K562 (cell line): ENCODE data around the gene FAM24B. TPM values are rescaled to one million over a fixed set of nuclear protein-coding genes. Genes with fewer than 3 reads are reported as not detected.

Experiments
- ARID1B ChIP-seq: fragments of 450-650 bp; IDR thresholded peaks from 2 replicates; pipeline ENCODE4 v1.6.1; 2016; ENCODE audit warnings: antibody characterized with exemption, mild to moderate bottlenecking, inconsistent platforms
- CBFA2T3 ChIP-seq: fragments of 450-650 bp; IDR thresholded peaks from 2 replicates; pipeline ENCODE4 v1.6.1; 2017
- CCNT2 ChIP-seq: IDR thresholded peaks from 2 replicates; pipeline ENCODE4 v1.6.1; 2011; ENCODE audit warnings: borderline replicate concordance, low read depth, mild to moderate bottlenecking, moderate library complexity, mixed read lengths, low read length; ENCODE audit not compliant: insufficient read length; ENCODE audit errors: extremely low read depth
- DPF2 ChIP-seq: fragments of 450-650 bp; IDR thresholded peaks from 2 replicates; pipeline ENCODE4 v1.6.1; 2016
- JUND ChIP-seq, 2 experiments: IDR thresholded peaks; 2 replicates in 1 of 2; 3 replicates in 1 of 2; pipeline ENCODE4 v1.6.1; 2011; ENCODE audit warnings: borderline replicate concordance in 2 of 2, low read depth in 2 of 2, low read length in 2 of 2, improper control_type of control experiment in 1 of 2, missing biosample characterization in 1 of 2, missing genetic modification characterization in 1 of 2, missing genetic modification reagents in 1 of 2
- MEF2D ChIP-seq: conservative IDR thresholded peaks from 2 replicates; pipeline ENCODE4 v1.6.1; 2016; ENCODE audit warnings: low read depth, missing genetic modification characterization, missing compliant biosample characterization
- MEIS2 ChIP-seq: fragments of 450-650 bp; IDR thresholded peaks from 2 replicates; pipeline ENCODE4 v1.6.1; 2014; ENCODE audit warnings: mild to moderate bottlenecking; ENCODE audit not compliant: partially characterized antibody
- MTA2 ChIP-seq: fragments of 450-650 bp; IDR thresholded peaks from 2 replicates; pipeline ENCODE4 v1.6.1; 2016; ENCODE audit warnings: low read depth
- POLR2AphosphoS5 ChIP-seq: IDR thresholded peaks from 2 replicates; pipeline ENCODE4 v1.6.1; 2011; ENCODE audit warnings: mild to moderate bottlenecking, low read depth, low read length, moderate library complexity; ENCODE audit not compliant: control insufficient read depth, insufficient read depth
- SMAD4 ChIP-seq: fragments of 250-450 bp; sonication (Bioruptor Pico); conservative IDR thresholded peaks from 2 replicates; pipeline ENCODE4 v1.8.0; 2021; ENCODE audit warnings: inconsistent platforms, mild to moderate bottlenecking, moderate library complexity
- ZBTB7A ChIP-seq: IDR thresholded peaks from 2 replicates; pipeline ENCODE4 v1.6.1; 2011; ENCODE audit warnings: low read depth, mild to moderate bottlenecking, low read length, moderate library complexity, borderline replicate concordance; ENCODE audit not compliant: control insufficient read depth
- polyA plus RNA-seq, 8 experiments: library from polyadenylated mRNA; depleted of rRNA in 4 of 8; stranded (reverse) in 5 of 8; unstranded in 3 of 8; fragments of >200 nt; fragmentation: Nextera tagmentation in 2 of 8; fragmentation: Illumina TruSeq in 1 of 8; extraction: Ambion mirVana in 2 of 8; extraction: Trizol in 1 of 8; gene quantifications; 2 replicates each; pipeline versions ENCODE4 v1.2.1 to v1.2.3, GENCODE V29; 2011 to 2014; ENCODE audit warnings: inconsistent platforms in 1 of 8, missing spikeins in 1 of 8
- total RNA-seq, 7 experiments: library from RNA; depleted of rRNA in 6 of 7; stranded (reverse); fragments of >200 nt in 6 of 7; fragmentation: Illumina TruSeq in 2 of 7; extraction: Trizol in 2 of 7; gene quantifications; 2 replicates each; pipeline versions ENCODE4 v1.2.1 to v1.2.3, GENCODE V29; 2011 to 2021; ENCODE audit warnings: low replicate concordance in 1 of 7
- TF ChIP-seq, protein P1 (sequence below): sonication (generic); IDR thresholded peaks from 2 replicates; pipeline ENCODE4 v1.6.1; 2016
- TF ChIP-seq, protein P2 (sequence below), 2 experiments: fragments of 450-650 bp in 1 of 2; sonication (generic) in 1 of 2; formaldehyde crosslinking in 1 of 2; IDR thresholded peaks in 1 of 2; conservative IDR thresholded peaks in 1 of 2; 2 replicates each; pipeline versions ENCODE4 v1.6.1 to v1.8.1; 2016 to 2023; ENCODE audit warnings: mild to moderate bottlenecking in 2 of 2, moderate library complexity in 2 of 2, inconsistent platforms in 1 of 2, missing genetic modification reagents in 1 of 2

The FAM24B gene
- total and polyA plus RNA-seq, 9 of the 15 experiments (the other 6 are each of a cell fraction or from before 2014, with no cell fraction given), result 6.0 to 19.6 (median 9.2) TPM

DNA sequence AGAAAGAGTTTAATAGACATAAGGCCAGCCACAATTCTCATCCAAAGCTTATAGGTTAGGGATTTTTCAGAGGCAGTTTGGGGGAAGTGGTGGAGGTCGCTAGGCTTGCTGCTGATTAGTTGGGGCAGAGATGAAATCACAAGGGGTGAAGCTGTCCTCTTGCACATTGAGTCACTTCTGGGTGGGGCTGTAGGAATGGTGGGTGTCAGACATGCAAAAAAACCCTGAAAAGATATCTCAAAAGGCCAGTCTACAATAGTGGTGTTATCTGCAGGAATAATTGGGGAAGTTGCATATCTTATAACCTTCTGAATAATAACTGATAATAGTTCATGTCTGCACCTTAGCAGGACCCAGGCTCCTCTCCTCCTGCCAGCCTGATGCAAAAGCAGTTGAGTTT is 2.1 kb downstream of the FAM24B start (continued):
- TF ChIP-seq, protein P1, sequence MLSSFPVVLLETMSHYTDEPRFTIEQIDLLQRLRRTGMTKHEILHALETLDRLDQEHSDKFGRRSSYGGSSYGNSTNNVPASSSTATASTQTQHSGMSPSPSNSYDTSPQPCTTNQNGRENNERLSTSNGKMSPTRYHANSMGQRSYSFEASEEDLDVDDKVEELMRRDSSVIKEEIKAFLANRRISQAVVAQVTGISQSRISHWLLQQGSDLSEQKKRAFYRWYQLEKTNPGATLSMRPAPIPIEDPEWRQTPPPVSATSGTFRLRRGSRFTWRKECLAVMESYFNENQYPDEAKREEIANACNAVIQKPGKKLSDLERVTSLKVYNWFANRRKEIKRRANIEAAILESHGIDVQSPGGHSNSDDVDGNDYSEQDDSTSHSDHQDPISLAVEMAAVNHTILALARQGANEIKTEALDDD, result peak; percentile 24; the same call in 1 of the 2 replicates
- TF ChIP-seq DPF2, result peak; percentile 59
- TF ChIP-seq SMAD4, result peak; percentile 64
- TF ChIP-seq CBFA2T3, result peak; percentile 84
- TF ChIP-seq ZBTB7A, result peak; percentile 56; the same call in 1 of the 2 replicates
- peak; percentile 60; the same call in 1 of the 2 replicates for TF ChIP-seq JUND (IDR thresholded peaks at IDR 0.05; ENCODE audit: borderline replicate concordance, low read depth, low read length)
- TF ChIP-seq JUND (tag; IDR thresholded peaks at IDR 0.05; ENCODE audit: borderline replicate concordance, low read depth, low read length), result peak; percentile 29; the same call in 1 of the 3 replicates
- peak; percentile 30 for TF ChIP-seq MEIS2
- TF ChIP-seq ARID1B, result peak; percentile 84
- peak; percentile 34; the same call in 1 of the 2 replicates for TF ChIP-seq POLR2AphosphoS5
- TF ChIP-seq MEF2D (tag), result no peak
- TF ChIP-seq CCNT2, result peak; percentile 46
- peak; percentile 53 for TF ChIP-seq MTA2
- TF ChIP-seq, protein P2, sequence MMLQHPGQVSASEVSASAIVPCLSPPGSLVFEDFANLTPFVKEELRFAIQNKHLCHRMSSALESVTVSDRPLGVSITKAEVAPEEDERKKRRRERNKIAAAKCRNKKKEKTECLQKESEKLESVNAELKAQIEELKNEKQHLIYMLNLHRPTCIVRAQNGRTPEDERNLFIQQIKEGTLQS (IDR thresholded peaks at IDR 0.05), result peak; percentile 41
- TF ChIP-seq, protein P2 (CRISPR knock-in tag; conservative IDR thresholded peaks at IDR 0.05), result no peak
